Caco-2 (cell line): Measurements from ENCODE around the gene ZBTB24. TPM values are rescaled to one million over a fixed set of nuclear protein-coding genes. Genes with fewer than 3 reads are reported as not detected.

Experiments used
- BruUV-seq: library from RNA; stranded (reverse); fragments of 400-500 nt; replicated peaks from 2 replicates; lab custom pipeline; 2021; lab: Mats Ljungman, UMichigan
- CTCF ChIA-PET: fragments of 300-600 bp; sonication (Branson Sonifier 250); formaldehyde crosslinking; loops from one replicate; lab custom pipeline; 2022; ENCODE audit warnings: antibody characterized with exemption; lab: Charles Lee
- POLR2A ChIA-PET: fragments of 300-600 bp; sonication (Branson Sonifier 250); formaldehyde crosslinking; loops from one replicate; lab custom pipeline; 2022; ENCODE audit warnings: antibody characterized with exemption; lab: Charles Lee
- DNase-seq, 2 experiments: peaks; one replicate each; pipeline versions ENCODE4 v3.0.0 to v3.0.0-alpha.2; 2020 to 2022
- H3K27me3 ChIP-seq: replicated peaks from 2 replicates; pipeline ENCODE4 v1.6.0; 2011; ENCODE audit warnings: low read length; ENCODE audit not compliant: control insufficient read depth, insufficient read depth
- H3K36me3 ChIP-seq: 2 replicates; pipeline ENCODE4 v1.5.1; 2011; ENCODE audit warnings: low read length; ENCODE audit not compliant: control insufficient read depth, insufficient read depth
- H3K4me1 ChIP-seq: fragments of 250-450 bp; sonication (Bioruptor Pico); 2 replicates; pipeline ENCODE4 v1.5.1; 2020; ENCODE audit warnings: mild to moderate bottlenecking
- H3K4me3 ChIP-seq: 2 replicates; pipeline ENCODE4 v1.5.1; 2011; ENCODE audit warnings: low read depth, mild to moderate bottlenecking, control low read depth, low read length
- H3K9me3 ChIP-seq: fragments of 250-450 bp; sonication (Bioruptor Pico); 2 replicates; pipeline ENCODE4 v1.5.1; 2020; ENCODE audit warnings: mild to moderate bottlenecking, moderate library complexity
- H3K27ac Mint-ChIP-seq: one replicate; pipeline ENCODE4 v1.8.0; 2022; ENCODE audit warnings: mixed read lengths; ENCODE audit not compliant: unreplicated experiment
- H3K27me3 Mint-ChIP-seq: one replicate; pipeline ENCODE4 v1.8.0; 2022; ENCODE audit warnings: mixed read lengths; ENCODE audit not compliant: insufficient read depth, unreplicated experiment
- H3K36me3 Mint-ChIP-seq: one replicate; pipeline ENCODE4 v1.8.0; 2022; ENCODE audit warnings: mild to moderate bottlenecking, mixed read lengths; ENCODE audit not compliant: insufficient read depth, unreplicated experiment
- H3K4me1 Mint-ChIP-seq: one replicate; pipeline ENCODE4 v1.8.0; 2022; ENCODE audit warnings: low read depth, mixed read lengths; ENCODE audit not compliant: unreplicated experiment
- H3K4me3 Mint-ChIP-seq: one replicate; pipeline ENCODE4 v1.8.0; 2022; ENCODE audit warnings: mild to moderate bottlenecking, moderate library complexity, mixed read lengths; ENCODE audit not compliant: unreplicated experiment
- H3K9me3 Mint-ChIP-seq: one replicate; pipeline ENCODE4 v1.8.0; 2022; ENCODE audit warnings: mixed read lengths; ENCODE audit not compliant: unreplicated experiment
- intact Hi-C: fragments of 100-400 bp; cut with micrococcal nuclease; formaldehyde crosslinking; loops from one replicate; pipeline ENCODE4 v1.10.0; 2022; ENCODE audit not compliant: unreplicated experiment
- total RNA-seq: library from RNA; stranded (reverse); gene quantifications from 2 replicates; pipeline ENCODE4 v1.2.3, GENCODE V29; 2022
- TF ChIP-seq, protein P1 (sequence below), 2 experiments: fragments of 200-600 bp in 1 of 2; IDR thresholded peaks; 1 replicate in 1 of 2; 2 replicates in 1 of 2; pipeline versions ENCODE4 v1.5.1 to v1.8.0; 2011 to 2022; ENCODE audit warnings: antibody characterized with exemption in 1 of 2, control low read depth in 1 of 2, inconsistent platforms in 1 of 2, low read depth in 1 of 2, low read length in 1 of 2, mild to moderate bottlenecking in 1 of 2, moderate library complexity in 1 of 2; ENCODE audit not compliant: insufficient read depth in 1 of 2, severe bottlenecking in 1 of 2, unreplicated experiment in 1 of 2

The ZBTB24 gene
- total RNA-seq, 1 experiment from 2014 or later = 10.3 TPM

DNA sequence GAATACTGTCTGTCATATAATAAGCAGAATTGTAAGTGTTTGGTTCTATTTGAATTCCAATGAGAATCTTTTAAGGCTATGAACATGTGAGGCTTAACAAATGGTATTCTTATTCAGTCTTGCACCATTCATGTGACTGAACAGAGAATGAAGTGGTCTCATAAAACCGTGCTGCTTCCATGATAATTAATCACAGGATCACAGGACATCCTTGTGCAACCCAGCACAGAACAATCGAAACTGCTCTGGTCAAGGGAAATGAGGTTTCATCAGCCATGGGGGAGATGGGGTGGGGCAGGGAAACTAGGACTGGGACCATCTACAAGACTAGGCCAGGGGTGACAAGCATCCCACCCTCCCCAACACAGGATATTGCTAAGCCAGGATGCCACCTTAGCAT lies 48.6 kb downstream of the ZBTB24 start:
- Histone ChIP-seq H3K4me1 (no peaks in the 10 kb centered on the region), H3K36me3 (no peaks in the 10 kb centered on the region), H3K27me3 (no peaks in the 10 kb centered on the region), H3K9me3 (no peaks in the 10 kb centered on the region), H3K4me3 (no peak overlapping the region)
- ChIA-PET POLR2A (no interaction called here), CTCF (no interaction called here)
- no peak for DNase-seq
- no peak overlapping the region for H3K27ac Mint-ChIP-seq
- H3K4me1 Mint-ChIP-seq = no peaks in the 10 kb centered on the region
- intact Hi-C loops = no loop called here
- H3K36me3 Mint-ChIP-seq = peaks cover 5% of the 10 kb centered on the region
- H3K9me3 Mint-ChIP-seq = no peaks in the 10 kb centered on the region
- BruUV-seq = no TSS peak
- TF ChIP-seq, protein P1, sequence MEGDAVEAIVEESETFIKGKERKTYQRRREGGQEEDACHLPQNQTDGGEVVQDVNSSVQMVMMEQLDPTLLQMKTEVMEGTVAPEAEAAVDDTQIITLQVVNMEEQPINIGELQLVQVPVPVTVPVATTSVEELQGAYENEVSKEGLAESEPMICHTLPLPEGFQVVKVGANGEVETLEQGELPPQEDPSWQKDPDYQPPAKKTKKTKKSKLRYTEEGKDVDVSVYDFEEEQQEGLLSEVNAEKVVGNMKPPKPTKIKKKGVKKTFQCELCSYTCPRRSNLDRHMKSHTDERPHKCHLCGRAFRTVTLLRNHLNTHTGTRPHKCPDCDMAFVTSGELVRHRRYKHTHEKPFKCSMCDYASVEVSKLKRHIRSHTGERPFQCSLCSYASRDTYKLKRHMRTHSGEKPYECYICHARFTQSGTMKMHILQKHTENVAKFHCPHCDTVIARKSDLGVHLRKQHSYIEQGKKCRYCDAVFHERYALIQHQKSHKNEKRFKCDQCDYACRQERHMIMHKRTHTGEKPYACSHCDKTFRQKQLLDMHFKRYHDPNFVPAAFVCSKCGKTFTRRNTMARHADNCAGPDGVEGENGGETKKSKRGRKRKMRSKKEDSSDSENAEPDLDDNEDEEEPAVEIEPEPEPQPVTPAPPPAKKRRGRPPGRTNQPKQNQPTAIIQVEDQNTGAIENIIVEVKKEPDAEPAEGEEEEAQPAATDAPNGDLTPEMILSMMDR (IDR thresholded peaks at IDR 0.05; ENCODE audit: insufficient read depth in 1 of 2, low read depth in 1 of 2, low read length in 1 of 2, severe bottlenecking in 1 of 2, unreplicated experiment in 1 of 2) = no peak
- H3K4me3 Mint-ChIP-seq = no peak overlapping the region
- H3K27me3 Mint-ChIP-seq = no peaks in the 10 kb centered on the region

DNA sequence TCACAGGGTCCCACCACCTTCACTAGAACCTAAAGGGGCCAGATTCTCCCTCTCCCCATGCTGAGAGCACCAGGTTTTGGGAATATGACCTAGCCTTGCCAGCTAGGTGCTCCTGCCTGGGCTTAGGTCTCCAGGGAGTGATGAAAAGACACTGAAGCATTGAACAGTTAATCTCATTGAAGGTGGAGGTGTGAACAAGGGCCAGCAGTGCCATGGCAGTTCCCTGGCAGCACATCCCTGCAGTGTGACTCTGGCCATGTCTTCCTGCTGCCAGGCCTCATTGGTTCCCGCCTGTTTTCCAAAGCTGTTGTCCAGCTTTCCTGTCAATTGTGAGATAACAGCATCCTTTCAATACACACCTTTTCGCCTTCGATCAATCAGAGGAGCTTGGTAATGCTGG lies 53.5 kb downstream of the ZBTB24 start:
- Histone ChIP-seq H3K9me3 (no peaks in the 10 kb centered on the region), H3K36me3 (no peaks in the 10 kb centered on the region), H3K4me3 (no peak overlapping the region), H3K27me3 (no peaks in the 10 kb centered on the region), H3K4me1 (peaks cover under 1% of the 10 kb centered on the region; the same call in 1 of the 2 replicates)
- Mint-ChIP-seq H3K4me3 (no peak overlapping the region), H3K27me3 (no peaks in the 10 kb centered on the region), H3K27ac (no peak overlapping the region), H3K9me3 (no peaks in the 10 kb centered on the region), H3K36me3 (peaks cover 5% of the 10 kb centered on the region), H3K4me1 (peaks cover 5% of the 10 kb centered on the region)
- no TSS peak for BruUV-seq
- TF ChIP-seq, protein P1 (IDR thresholded peaks at IDR 0.05; ENCODE audit: insufficient read depth in 1 of 2, low read depth in 1 of 2, low read length in 1 of 2, severe bottlenecking in 1 of 2, unreplicated experiment in 1 of 2) = no peak
- ChIA-PET POLR2A (no interaction called here), CTCF (no interaction called here)
- no peak for DNase-seq
- intact Hi-C loops = no loop called here

DNA sequence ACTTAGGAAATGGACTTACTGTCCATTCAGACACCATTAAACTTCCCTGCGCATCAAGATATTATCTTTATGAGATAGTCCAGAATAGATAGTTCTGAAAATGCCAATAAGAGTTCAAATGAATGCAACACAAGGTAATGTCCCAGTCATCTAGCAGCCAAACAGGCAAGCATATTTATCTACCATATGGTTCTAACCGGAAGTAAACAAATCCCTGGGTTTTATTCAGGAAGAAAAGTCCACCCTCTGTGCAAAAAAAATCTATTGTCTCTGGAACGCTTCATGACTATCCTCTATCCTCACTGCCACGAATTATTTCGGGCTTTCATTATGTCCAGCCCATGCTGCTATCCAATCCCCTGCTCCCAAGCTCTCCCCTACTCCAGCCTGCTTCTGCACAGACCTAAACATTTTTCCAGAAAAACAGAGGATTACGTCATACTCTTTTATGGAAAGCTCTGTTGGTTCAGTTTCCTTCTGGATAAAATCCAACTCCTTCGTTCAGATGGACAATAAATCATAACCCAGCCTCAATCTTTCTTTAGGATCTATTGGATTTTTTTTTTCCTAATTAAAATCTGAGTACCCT lies 54.0 kb downstream of the ZBTB24 start:
- H3K36me3 Mint-ChIP-seq = peaks cover 5% of the 10 kb centered on the region
- intact Hi-C loops = no loop called here
- H3K27me3 Mint-ChIP-seq = no peaks in the 10 kb centered on the region
- H3K4me1 Mint-ChIP-seq = peaks cover 10% of the 10 kb centered on the region
- Histone ChIP-seq H3K27me3 (no peaks in the 10 kb centered on the region), H3K4me3 (no peak overlapping the region), H3K36me3 (no peaks in the 10 kb centered on the region), H3K9me3 (no peaks in the 10 kb centered on the region), H3K4me1 (peaks cover 5% of the 10 kb centered on the region; the same call in 1 of the 2 replicates)
- ChIA-PET CTCF (no interaction called here), POLR2A (no interaction called here)
- no TSS peak for BruUV-seq
- H3K4me3 Mint-ChIP-seq = no peak overlapping the region
- no peak overlapping the region for H3K27ac Mint-ChIP-seq
- TF ChIP-seq, protein P1 (IDR thresholded peaks at IDR 0.05; ENCODE audit: insufficient read depth in 1 of 2, low read depth in 1 of 2, low read length in 1 of 2, severe bottlenecking in 1 of 2, unreplicated experiment in 1 of 2) = no peak
- no peak for DNase-seq
- H3K9me3 Mint-ChIP-seq = no peaks in the 10 kb centered on the region
